Tracheal epithelial cell (primary cell): ENCODE data around the gene OGG1. TPM values are rescaled to one million over a fixed set of nuclear protein-coding genes. Genes with fewer than 3 reads are reported as not detected.

Experiments used
- total RNA-seq: library from RNA; depleted of rRNA; stranded (reverse); fragments of >200 nt; gene quantifications from 2 replicates; pipeline ENCODE4 v1.2.1, GENCODE V29; 2014

The OGG1 gene
- 13.5 and 21.1 TPM in 2 replicates for total RNA-seq

GRCh38 chr3:9749645-9750555 lies at the start of gene OGG1:
OGG1 (plus strand) TSS chr3:9749952; CDS start chr3:9750287, 335 bp downstream.

GRCh38 chr3:9703736-9704346 lies 45.9 kb upstream of the OGG1 start, which contains the start of gene CPNE9:
CPNE9 (plus strand) TSS chr3:9703833; CDS start chr3:9703997, 164 bp downstream.

GRCh38 chr3:9731206-9732079 lies 18.3 kb upstream of the OGG1 start, which contains the start of gene BRPF1:
BRPF1 (plus strand) TSS chr3:9731735; CDS start chr3:9734141, 2,406 bp downstream.

GRCh38 chr3:9769426-9770275 lies 19.9 kb downstream of the OGG1 start, which contains the start of gene CAMK1:
CAMK1 (minus strand) TSS chr3:9769947; CDS start chr3:9767749, 2,198 bp downstream.

GRCh38 chr3:9792405-9793160 lies 42.8 kb downstream of the OGG1 start, which contains the start of the genes ARPC4 and TADA3:
ARPC4 (plus strand) TSS chr3:9793082; CDS start chr3:9793122, 40 bp downstream.
TADA3 (minus strand) TSS chr3:9792473; CDS start chr3:9791466, 1,007 bp downstream.

Other genes with a start within 250 kb of the OGG1 start
- not detected in 2 replicates for gene LHFPL4, start 196.1 kb upstream of the OGG1 start, total RNA-seq
- gene MTMR14, start 100.4 kb upstream of the OGG1 start, total RNA-seq, result 23.0 and 38.1 TPM in 2 replicates
- not detected in 2 replicates for gene CPNE9, start 46.1 kb upstream of the OGG1 start, total RNA-seq
- gene BRPF1, start 18.2 kb upstream of the OGG1 start, total RNA-seq, result 10.7 and 14.5 TPM in 2 replicates
- 8.3 and 15.9 TPM in 2 replicates for gene CAMK1, start 20.0 kb downstream of the OGG1 start, total RNA-seq
- 50.9 and 57.6 TPM in 2 replicates for gene TADA3, start 42.5 kb downstream of the OGG1 start, total RNA-seq
- gene ARPC4, start 43.1 kb downstream of the OGG1 start, total RNA-seq, result 134 and 339 TPM in 2 replicates
- gene TTLL3, start 60.3 kb downstream of the OGG1 start, total RNA-seq, result 6.0 and 10.6 TPM in 2 replicates
- gene RPUSD3, start 94.1 kb downstream of the OGG1 start, total RNA-seq, result 24.8 and 32.2 TPM in 2 replicates
- gene CIDEC, start 130.3 kb downstream of the OGG1 start, total RNA-seq, result not detected in 2 replicates
- 24.8 and 28.1 TPM in 2 replicates for gene JAGN1, start 140.7 kb downstream of the OGG1 start, total RNA-seq
- 2.6 and 2.7 TPM in 2 replicates for gene IL17RE, start 152.9 kb downstream of the OGG1 start, total RNA-seq
- 23.6 and 46.9 TPM in 2 replicates for gene IL17RC, start 167.1 kb downstream of the OGG1 start, total RNA-seq
- gene CRELD1, start 183.9 kb downstream of the OGG1 start, total RNA-seq, result 19.4 and 30.8 TPM in 2 replicates
- 0.72 and 1.7 TPM in 2 replicates for gene PRRT3, start 202.5 kb downstream of the OGG1 start, total RNA-seq
- gene EMC3, start 236.9 kb downstream of the OGG1 start, total RNA-seq, result 39.3 and 48.4 TPM in 2 replicates